H1 (cell line): Measurements from ENCODE around the gene AP4B1. TPM values are rescaled to one million over a fixed set of nuclear protein-coding genes. Genes with fewer than 3 reads are reported as not detected.

Source experiments
- CTCF ChIA-PET: fragments of 300-600 bp; sonication (Branson Sonifier 250); formaldehyde crosslinking; loops from one replicate; lab custom pipeline; 2021; ENCODE audit not compliant: partially characterized antibody; lab: Charles Lee
- POLR2A ChIA-PET: fragments of 300-600 bp; sonication (Branson Sonifier 250); formaldehyde crosslinking; loops from one replicate; lab custom pipeline; 2021; ENCODE audit warnings: inconsistent platforms; ENCODE audit not compliant: partially characterized antibody; lab: Charles Lee
- DNase-seq, 2 experiments: peaks; one replicate each; pipeline versions ENCODE4 v3.0.0 to v3.0.0-alpha.2; 2010 to 2022; ENCODE audit warnings: low spot score in 2 of 2, low read depth in 1 of 2, mixed read lengths in 1 of 2
- FAIRE-seq: peaks from 2 replicates; lab custom pipeline; 2011; peaks lifted over from hg19 to GRCh38; lab: Jason Lieb, UNC
- H2AFZ ChIP-seq: 2 replicates; pipeline ENCODE4 v1.8.1; 2012; ENCODE audit warnings: low read length, inconsistent platforms
- H2AK5ac ChIP-seq: 2 replicates; pipeline ENCODE4 v1.6.1; 2013; ENCODE audit warnings: low read depth, low read length
- H2BK120ac ChIP-seq: replicated peaks from 2 replicates; pipeline ENCODE3; 2013; ENCODE audit warnings: low read depth, low read length, inconsistent platforms
- H2BK12ac ChIP-seq: 2 replicates; pipeline ENCODE4 v1.6.1; 2013; ENCODE audit warnings: low read depth, low read length
- H2BK15ac ChIP-seq: 2 replicates; pipeline ENCODE4 v1.6.1; 2013; ENCODE audit warnings: low read length
- H2BK20ac ChIP-seq: 2 replicates; pipeline ENCODE4 v1.6.1; 2013; ENCODE audit warnings: low read length
- H2BK5ac ChIP-seq: 2 replicates; pipeline ENCODE4 v1.6.1; 2013; ENCODE audit warnings: low read depth, low read length
- H3K14ac ChIP-seq: 2 replicates; pipeline ENCODE4 v1.6.1; 2013; ENCODE audit warnings: inconsistent platforms; ENCODE audit not compliant: insufficient read length
- H3K18ac ChIP-seq: 2 replicates; pipeline ENCODE4 v1.6.1; 2013; ENCODE audit warnings: low read length; ENCODE audit errors: extremely low read depth
- H3K23ac ChIP-seq: 2 replicates; pipeline ENCODE4 v1.6.1; 2013; ENCODE audit warnings: inconsistent platforms; ENCODE audit not compliant: insufficient read length
- H3K23me2 ChIP-seq: 2 replicates; pipeline ENCODE4 v1.6.1; 2013; ENCODE audit warnings: low read depth, low read length
- H3K27ac ChIP-seq: 2 replicates; pipeline ENCODE4 v1.6.1; 2011; ENCODE audit warnings: low read depth, low read length, inconsistent platforms
- H3K27me3 ChIP-seq, 4 experiments: replicated peaks in 1 of 4; 1 replicate in 1 of 4; 2 replicates in 3 of 4; pipeline versions ENCODE4 v1.6.1 to v1.8.1; 2011 to 2013; ENCODE audit warnings: low read length in 3 of 4, mild to moderate bottlenecking in 3 of 4, inconsistent platforms in 2 of 4, mixed read lengths in 2 of 4, moderate library complexity in 1 of 4; ENCODE audit not compliant: control insufficient read depth in 3 of 4, insufficient read depth in 3 of 4; ENCODE audit errors: extremely low read depth in 1 of 4
- H3K36me3 ChIP-seq, 4 experiments: 2 replicates each; pipeline versions ENCODE4 v1.6.1 to v1.8.1; 2011 to 2013; ENCODE audit warnings: mild to moderate bottlenecking in 4 of 4, low read length in 3 of 4, moderate library complexity in 2 of 4, control low read depth in 1 of 4, inconsistent platforms in 1 of 4; ENCODE audit not compliant: insufficient read depth in 4 of 4, control insufficient read depth in 2 of 4
- H3K4ac ChIP-seq: replicated peaks from 2 replicates; pipeline ENCODE3; 2013; ENCODE audit warnings: low read length, low read depth, mixed read lengths, inconsistent platforms; ENCODE audit not compliant: insufficient read length
- H3K4me1 ChIP-seq, 4 experiments: replicated peaks in 1 of 4; 1 replicate in 1 of 4; 2 replicates in 3 of 4; pipeline versions ENCODE4 v1.6.1 to v1.8.1; 2011 to 2013; ENCODE audit warnings: low read length in 3 of 4, inconsistent platforms in 2 of 4, mixed read lengths in 1 of 4; ENCODE audit not compliant: insufficient read depth in 4 of 4, control insufficient read depth in 3 of 4
- H3K4me2 ChIP-seq, 2 experiments: 2 replicates each; pipeline versions ENCODE4 v1.6.1 to v1.8.1; 2011 to 2013; ENCODE audit warnings: low read depth in 2 of 2, low read length in 2 of 2, control low read depth in 1 of 2, inconsistent platforms in 1 of 2, mild to moderate bottlenecking in 1 of 2; ENCODE audit not compliant: insufficient read depth in 1 of 2
- H3K4me3 ChIP-seq, 4 experiments: fragments of 200-600, 300-600 bp in 1 of 4; sonication (generic), shearing (Covaris generic), sonication (Bioruptor Twin) in 1 of 4; 2 replicates each; pipeline versions ENCODE4 v1.5.1 to v1.8.1; 2011 to 2016; ENCODE audit warnings: low read length in 4 of 4, low read depth in 3 of 4, control low read depth in 2 of 4, inconsistent platforms in 2 of 4, mild to moderate bottlenecking in 2 of 4, mixed read lengths in 1 of 4, moderate library complexity in 1 of 4; ENCODE audit not compliant: insufficient read depth in 2 of 4; ENCODE audit errors: extremely low read depth in 1 of 4
- H3K56ac ChIP-seq: replicated peaks from 2 replicates; pipeline ENCODE3; 2013; ENCODE audit warnings: low read depth, mild to moderate bottlenecking, mixed read lengths, low read length, inconsistent platforms; ENCODE audit not compliant: insufficient read length
- H3K79me1 ChIP-seq: 2 replicates; pipeline ENCODE4 v1.6.1; 2013; ENCODE audit warnings: low read depth, low read length, control low read depth
- H3K79me2 ChIP-seq, 2 experiments: 2 replicates each; pipeline versions ENCODE4 v1.6.1 to v1.8.1; 2012 to 2013; ENCODE audit warnings: low read length in 2 of 2, mild to moderate bottlenecking in 2 of 2, inconsistent platforms in 1 of 2; ENCODE audit not compliant: insufficient read depth in 2 of 2, control insufficient read depth in 1 of 2
- H3K9ac ChIP-seq, 4 experiments: replicated peaks in 1 of 4; 1 replicate in 1 of 4; 2 replicates in 3 of 4; pipeline versions ENCODE4 v1.6.1 to v1.8.1; 2011 to 2013; ENCODE audit warnings: low read depth in 3 of 4, low read length in 3 of 4, control low read depth in 2 of 4, mild to moderate bottlenecking in 2 of 4, moderate library complexity in 2 of 4, inconsistent platforms in 1 of 4; ENCODE audit errors: extremely low read depth in 1 of 4
- H3K9me3 ChIP-seq, 2 experiments: 2 replicates each; pipeline versions ENCODE4 v1.6.1 to v1.8.1; 2012 to 2013; ENCODE audit warnings: mild to moderate bottlenecking in 2 of 2, moderate library complexity in 2 of 2, control low read depth in 1 of 2, inconsistent platforms in 1 of 2, low read depth in 1 of 2, low read length in 1 of 2, mixed read lengths in 1 of 2; ENCODE audit not compliant: insufficient read depth in 2 of 2
- H4K20me1 ChIP-seq, 2 experiments: replicated peaks in 1 of 2; 2 replicates each; pipeline versions ENCODE3 to v1.8.1; 2011 to 2013; ENCODE audit warnings: inconsistent platforms in 2 of 2, low read length in 2 of 2, mild to moderate bottlenecking in 1 of 2; ENCODE audit not compliant: insufficient read depth in 2 of 2, control insufficient read depth in 1 of 2
- H4K5ac ChIP-seq: 2 replicates; pipeline ENCODE4 v1.6.1; 2013; ENCODE audit warnings: low read length, low read depth, mixed read lengths, inconsistent platforms; ENCODE audit not compliant: insufficient read length
- H4K8ac ChIP-seq: 2 replicates; pipeline ENCODE4 v1.8.0; 2013; ENCODE audit warnings: mild to moderate bottlenecking, moderate library complexity, low read length, inconsistent platforms; ENCODE audit not compliant: insufficient read depth; ENCODE audit errors: extremely low read depth
- H4K91ac ChIP-seq: replicated peaks from 2 replicates; pipeline ENCODE3; 2013; ENCODE audit warnings: low read length, mixed read lengths, inconsistent platforms; ENCODE audit not compliant: insufficient read length
- ASH2L ChIP-seq: fragments of 200-600, 300-600 bp; sonication (generic); IDR thresholded peaks from one replicate; pipeline ENCODE4 v1.7.1; 2017; ENCODE audit warnings: low read length
- PHF8 ChIP-seq: fragments of 200-600 bp; sonication (generic); conservative IDR thresholded peaks from 2 replicates; pipeline ENCODE4 v1.7.1; 2012; ENCODE audit warnings: low read depth, mild to moderate bottlenecking, inconsistent platforms, low read length, moderate library complexity
- RBBP5 ChIP-seq: IDR thresholded peaks from 2 replicates; pipeline ENCODE4 v1.7.1; 2012; ENCODE audit warnings: low read depth, mild to moderate bottlenecking, inconsistent platforms, low read length, moderate library complexity, borderline replicate concordance
- SAP30 ChIP-seq: fragments of 300-600 bp; sonication (generic); IDR thresholded peaks from 2 replicates; pipeline ENCODE4 v1.7.1; 2012; ENCODE audit warnings: low read length, moderate library complexity, mild to moderate bottlenecking, inconsistent platforms; ENCODE audit not compliant: insufficient read depth, insufficient replicate concordance
- SIN3A ChIP-seq, 2 experiments: IDR thresholded peaks in 1 of 2; conservative IDR thresholded peaks in 1 of 2; 2 replicates each; pipeline ENCODE4 v1.6.1; 2011 to 2012; ENCODE audit warnings: low read length in 2 of 2, improper control_type of control experiment in 1 of 2, low read depth in 1 of 2, mild to moderate bottlenecking in 1 of 2
- SRF ChIP-seq: IDR thresholded peaks from 2 replicates; pipeline ENCODE4 v1.6.1; 2011; ENCODE audit warnings: mild to moderate bottlenecking, low read depth, low read length, moderate library complexity
- WGBS, 2 experiments: shearing (Covaris generic) in 1 of 2; methylation state at CpG; one replicate each; pipeline versions ENCODE4 v1.1.6 to v1.1.7; 2013 to 2015; ENCODE audit warnings: low lambda C conversion rate in 2 of 2, mixed read lengths in 2 of 2, inconsistent platforms in 1 of 2, low coverage in 1 of 2, missing lambda C conversion rate in 1 of 2; ENCODE audit not compliant: insufficient replicate concordance in 2 of 2, insufficient coverage in 1 of 2, insufficient read length in 1 of 2; ENCODE audit errors: extremely low coverage in 1 of 2, missing lambda C conversion rate in 1 of 2; 5-methylcytosine and 5-hydroxymethylcytosine counted together
- polyA plus RNA-seq, 7 experiments: library from polyadenylated mRNA; depleted of rRNA in 3 of 7; stranded (reverse) in 5 of 7; unstranded in 2 of 7; fragments of >200 nt in 5 of 7; fragments of 200-250 nt in 2 of 7; gene quantifications; 1 replicate in 5 of 7; 2 replicates in 1 of 7; 4 replicates in 1 of 7; pipeline versions ENCODE4 v1.2.1 to v1.2.3, GENCODE V29; 2011 to 2013; ENCODE audit warnings: missing spikeins in 2 of 7, mixed read lengths in 2 of 7
- total RNA-seq: library from RNA; stranded (reverse); fragmentation: NEBNext Ultra II Directional; extraction: Animal tissue kit (Norgen Biotek cat#: 25700); gene quantifications from 2 replicates; pipeline ENCODE4 v1.2.1, GENCODE V29; 2021

Gene AP4B1
- total and polyA plus RNA-seq, 2 of the 8 experiments (the other 6 are each of a cell fraction or from before 2014, with no cell fraction given), result 8.9 to 9.0 TPM

DNA sequence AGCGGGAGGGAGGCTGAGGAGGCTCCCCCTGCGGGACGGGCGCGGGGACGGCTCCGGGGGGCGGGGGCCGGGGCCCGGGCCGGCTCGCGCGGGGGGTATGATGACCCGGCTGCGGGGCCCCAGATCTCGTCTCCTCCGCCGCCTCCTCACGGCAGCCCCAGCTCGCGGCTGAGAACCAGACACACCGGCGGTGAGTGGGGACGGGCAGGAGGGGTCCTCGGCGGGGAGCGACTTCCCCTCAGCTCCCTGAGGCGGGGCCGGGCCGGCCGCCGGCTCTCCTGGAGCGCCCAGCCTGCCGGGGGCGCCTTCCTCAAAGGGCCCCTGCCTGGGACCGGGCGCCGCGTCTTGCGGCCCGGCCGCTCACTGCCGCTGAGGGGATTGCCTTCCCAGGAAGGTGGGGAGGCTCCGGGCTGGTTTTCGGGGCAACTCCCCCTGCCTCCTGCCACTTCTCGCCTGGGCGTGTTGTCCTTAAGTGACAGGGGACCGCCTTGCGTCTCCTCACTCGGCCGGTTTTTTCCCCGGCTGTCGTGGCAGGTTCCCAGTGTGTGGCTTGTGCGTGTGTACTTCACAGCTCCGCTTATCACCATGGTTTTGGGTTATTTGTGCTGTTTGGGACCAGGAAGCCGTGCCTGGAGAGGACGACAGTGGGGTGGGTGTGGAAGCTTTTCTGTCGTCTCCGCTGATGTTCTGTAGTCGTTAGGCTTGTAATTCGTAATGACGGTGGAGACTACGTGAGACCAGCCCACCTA lies 25.3 kb upstream of the AP4B1 start:
- 0 out of 2 replicates have a peak overlapping the region, but pooled peaks have one; percentile 11 for H2AFZ ChIP-seq
- peak overlapping the region in 3 of 4 experiments; percentile 39 to 83 (median 54); a peak in 5 of 7 replicates for H3K9ac ChIP-seq
- FAIRE-seq, result no peak
- H3K56ac ChIP-seq, result peak overlapping the region; percentile 17
- H3K4me3 ChIP-seq, result peak overlapping the region; percentile 91 to 99 (median 94)
- H3K14ac ChIP-seq, result no peak overlapping the region
- H4K20me1 ChIP-seq, result peaks cover 0 to 4% of the 10 kb centered on the region in 2 experiments
- H2BK12ac ChIP-seq, result no peak overlapping the region
- no peak overlapping the region for H3K4ac ChIP-seq
- no peak overlapping the region for H2AK5ac ChIP-seq
- no peak overlapping the region for H3K18ac ChIP-seq
- H2BK20ac ChIP-seq, result no peak overlapping the region
- H3K4me1 ChIP-seq, result peaks cover 0 to 4% (median under 1%) of the 10 kb centered on the region in 4 experiments; a peak in 4 of 7 replicates
- no peak overlapping the region for H4K5ac ChIP-seq
- WGBS, 2 experiments, result 1% methylated on average over 52 of the region's 64 CpGs; no CpG with 5 or more reads in 1 of the 2 experiments
- H3K27ac ChIP-seq, result peak overlapping the region; percentile 43; the same call in 1 of the 2 replicates
- H3K79me2 ChIP-seq, result peaks cover 13 to 50% of the 10 kb centered on the region in 2 experiments
- ChIA-PET POLR2A (interaction anchor here (1.0 to 4.4 kb wide), 8 partner anchors 10 to 171 kb away, joined by 3 to 66 read pairs (median 6); partner anchors contain the start of genes AP4B1, DCLRE1B, PHTF1 and RSBN1), CTCF (interaction anchor here (0.8 to 4.5 kb wide), 4 partner anchors 9 to 25 kb away, joined by 3 to 20 read pairs (median 5); partner anchors contain the start of genes AP4B1 and DCLRE1B)
- H3K4me2 ChIP-seq, result peak overlapping the region; percentile 84 to 85
- no peak overlapping the region for H4K91ac ChIP-seq
- no peak overlapping the region; the same call in 1 of the 2 replicates for H2BK5ac ChIP-seq
- H2BK120ac ChIP-seq, result no peak overlapping the region
- H3K36me3 ChIP-seq, result no peaks in the 10 kb centered on the region
- peak overlapping the region; percentile 36 for H4K8ac ChIP-seq
- H3K27me3 ChIP-seq, result no peaks in the 10 kb centered on the region
- H2BK15ac ChIP-seq, result no peak overlapping the region
- peaks cover 3% of the 10 kb centered on the region for H3K79me1 ChIP-seq
- peak in 1 of 2 experiments; percentile 69 for DNase-seq
- no peak for TF ChIP-seq SRF
- TF ChIP-seq SIN3A (conservative IDR thresholded peaks at IDR 0.05 in 1 of 2, IDR thresholded peaks at IDR 0.05 in 1 of 2; ENCODE audit: low read depth in 1 of 2, low read length in 2 of 2), result peak; percentile 53 to 60; a peak in 2 of 4 replicates
- peak; percentile 53 for TF ChIP-seq ASH2L
- TF ChIP-seq PHF8, result peak; percentile 21
- peak; percentile 26; the same call in 1 of the 2 replicates for TF ChIP-seq RBBP5
- TF ChIP-seq SAP30, result peak; percentile 87
- peaks cover 12% of the 10 kb centered on the region for H3K23me2 ChIP-seq
- H3K9me3 ChIP-seq, result no peaks in the 10 kb centered on the region
- no peak overlapping the region for H3K23ac ChIP-seq
